Right lobe of liver (tissue), 6 donors: Measurements from ENCODE around the gene LRRK2. TPM values are rescaled to one million over a fixed set of nuclear protein-coding genes. Genes with fewer than 3 reads are reported as not detected.

ENCODE experiments used
- ATAC-seq, 4 donors: fragments of 200-7000 bp; cut with Tn5 transposase; one replicate each; pipeline ENCODE4 v1.9.1; 2020; ENCODE audit warnings: mild to moderate bottlenecking in 4 of 4, moderate library complexity in 4 of 4
- DNase-seq, 3 donors: peaks; one replicate each; pipeline ENCODE4 v3.0.0-alpha.2; 2020
- H3K27ac ChIP-seq, 3 donors: fragments of 200-600 bp; one replicate each; pipeline ENCODE4 v1.8.0; 2022
- H3K27me3 ChIP-seq, 2 donors: fragments of 200-600 bp; one replicate each; pipeline ENCODE4 v1.8.0; 2022
- H3K36me3 ChIP-seq, 4 donors: fragments of 200-600 bp; sonication (generic) in 1 of 4; one replicate each; pipeline versions ENCODE4 v1.5.1 to v1.8.0; 2017 to 2022; ENCODE audit warnings: control low read depth in 1 of 4
- H3K4me1 ChIP-seq, 4 donors: fragments of 200-600 bp; sonication (generic) in 1 of 4; one replicate each; pipeline versions ENCODE4 v1.5.1 to v1.8.0; 2017 to 2022; ENCODE audit warnings: control low read depth in 1 of 4
- H3K4me3 ChIP-seq, 3 donors: fragments of 200-600 bp; one replicate each; pipeline ENCODE4 v1.8.0; 2022
- H3K9me3 ChIP-seq, 4 donors: fragments of 200-600 bp; sonication (generic) in 1 of 4; one replicate each; pipeline versions ENCODE4 v1.5.1 to v1.8.0; 2017 to 2022; ENCODE audit warnings: control low read depth in 1 of 4
- POLR2A ChIP-seq: fragments of 450-650 bp; IDR thresholded peaks from one replicate; pipeline ENCODE4 v1.6.1; 2017; ENCODE audit warnings: antibody characterized with exemption, mild to moderate bottlenecking
- WGBS: methylation state at CpG from one replicate; pipeline ENCODE4 v1.1.6; 2018; ENCODE audit warnings: low coverage, low lambda C conversion rate; ENCODE audit not compliant: insufficient coverage; ENCODE audit errors: missing lambda C conversion rate; 5-methylcytosine and 5-hydroxymethylcytosine counted together
- intact Hi-C, 2 donors: fragments of 100-400 bp; cut with DNase I; formaldehyde crosslinking; loops; one replicate each; pipeline versions ENCODE4 v1.11.2 to v1.14.1; 2022
- total RNA-seq, 6 experiments: library from RNA; depleted of rRNA in 2 of 6; stranded (reverse); fragments of >200 nt in 2 of 6; fragmentation: NEBNext Ultra II Directional in 3 of 6; extraction: Animal tissue kit (Norgen Biotek cat#: 25700) in 3 of 6; gene quantifications; one replicate each; pipeline versions ENCODE4 v1.1.0 to v1.2.4, GENCODE V29; 2016 to 2023
- TF ChIP-seq, protein P1 (sequence below), 4 donors: fragments of 200-600 bp in 3 of 4; fragments of 450-650 bp in 1 of 4; IDR thresholded peaks; one replicate each; pipeline versions ENCODE4 v1.5.1 to v1.8.0; 2016 to 2022; ENCODE audit warnings: antibody characterized with exemption in 4 of 4, mild to moderate bottlenecking in 2 of 4
- donor health status: DM: no; HTN: yes; CAD: no.
- donor health status: DM: no; HTN: no; CAD: no.
- donor health status: DM: no; HTN: no; CAD: no.
- donor health status: DM: no; HTN: yes; CAD: no.
- donor health status: DM: no; HTN: yes; CAD: no.

Gene LRRK2
- total RNA-seq, 6 experiments from 2014 or later: 4.1 to 19.1 (median 6.1) TPM

DNA sequence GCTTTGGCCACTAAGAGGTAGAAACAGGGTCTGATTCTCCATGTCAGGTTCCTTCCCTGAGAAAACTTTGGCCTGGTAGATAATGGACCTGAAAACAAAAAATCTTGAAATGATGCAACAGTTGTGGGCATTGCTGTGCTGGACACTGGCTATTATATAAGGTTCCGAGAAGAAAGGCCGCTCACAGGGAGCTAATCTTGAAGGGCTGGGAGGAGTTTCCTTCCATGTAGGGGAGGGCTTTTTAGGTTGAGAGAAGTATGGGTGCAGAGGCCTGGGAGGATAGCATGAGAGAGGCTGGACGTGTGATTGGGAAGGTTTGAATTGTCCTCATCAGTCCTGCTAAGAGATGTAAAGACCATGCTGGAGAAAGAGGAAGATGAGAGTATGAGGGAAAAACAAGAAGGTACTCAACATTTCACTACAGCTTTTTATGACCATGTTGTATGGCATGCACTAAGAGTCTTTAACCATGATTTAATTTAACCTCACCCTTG is 11.6 kb downstream of the LRRK2 start:
- 91% methylated on average over 3 of the region's 3 CpGs for WGBS
- no peak for DNase-seq
- TF ChIP-seq, protein P1, sequence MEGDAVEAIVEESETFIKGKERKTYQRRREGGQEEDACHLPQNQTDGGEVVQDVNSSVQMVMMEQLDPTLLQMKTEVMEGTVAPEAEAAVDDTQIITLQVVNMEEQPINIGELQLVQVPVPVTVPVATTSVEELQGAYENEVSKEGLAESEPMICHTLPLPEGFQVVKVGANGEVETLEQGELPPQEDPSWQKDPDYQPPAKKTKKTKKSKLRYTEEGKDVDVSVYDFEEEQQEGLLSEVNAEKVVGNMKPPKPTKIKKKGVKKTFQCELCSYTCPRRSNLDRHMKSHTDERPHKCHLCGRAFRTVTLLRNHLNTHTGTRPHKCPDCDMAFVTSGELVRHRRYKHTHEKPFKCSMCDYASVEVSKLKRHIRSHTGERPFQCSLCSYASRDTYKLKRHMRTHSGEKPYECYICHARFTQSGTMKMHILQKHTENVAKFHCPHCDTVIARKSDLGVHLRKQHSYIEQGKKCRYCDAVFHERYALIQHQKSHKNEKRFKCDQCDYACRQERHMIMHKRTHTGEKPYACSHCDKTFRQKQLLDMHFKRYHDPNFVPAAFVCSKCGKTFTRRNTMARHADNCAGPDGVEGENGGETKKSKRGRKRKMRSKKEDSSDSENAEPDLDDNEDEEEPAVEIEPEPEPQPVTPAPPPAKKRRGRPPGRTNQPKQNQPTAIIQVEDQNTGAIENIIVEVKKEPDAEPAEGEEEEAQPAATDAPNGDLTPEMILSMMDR (IDR thresholded peaks at IDR 0.05): no peak
- TF ChIP-seq POLR2A: no peak
- no peak for ATAC-seq
- intact Hi-C loops: no loop called here
- H3K4me3 ChIP-seq: no peak overlapping the region
- H3K27me3 ChIP-seq: no peaks in the 10 kb centered on the region
- no peak overlapping the region for H3K27ac ChIP-seq
- H3K36me3 ChIP-seq: peaks cover 0 to 3% (median 0%) of the 10 kb centered on the region in 4 donors
- H3K9me3 ChIP-seq: no peaks in the 10 kb centered on the region
- peaks cover 0 to 6% (median 0%) of the 10 kb centered on the region in 4 donors for H3K4me1 ChIP-seq

DNA sequence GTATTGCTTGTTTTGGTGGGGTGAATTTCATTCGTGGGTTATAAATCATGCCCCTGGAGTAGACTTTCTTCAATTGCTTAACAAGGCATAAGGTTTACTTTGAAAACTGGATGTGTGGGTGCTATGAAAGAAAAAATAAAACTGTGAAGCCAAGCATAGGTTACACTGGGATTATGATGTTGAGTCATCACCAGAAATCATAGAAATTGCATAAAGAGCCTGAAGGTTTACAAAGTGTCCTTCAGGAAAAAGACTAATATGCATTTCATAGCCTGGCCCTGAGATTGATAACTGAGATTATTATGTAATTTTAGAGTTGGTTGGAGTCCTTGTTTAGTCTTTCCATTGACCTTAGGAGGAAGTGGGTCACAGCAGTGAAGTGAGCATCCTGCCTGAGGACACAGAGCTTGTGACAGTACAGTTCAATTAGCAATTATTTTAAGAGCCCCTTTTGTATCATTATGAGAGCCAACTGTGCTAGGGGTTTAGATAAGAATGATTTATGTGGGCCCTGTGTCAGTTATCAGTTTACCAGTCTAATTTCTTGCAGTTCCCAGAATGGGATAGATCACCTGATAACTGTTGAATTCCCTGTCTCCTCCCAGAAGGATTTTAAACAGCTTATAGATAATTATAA is 13.6 kb downstream of the LRRK2 start:
- Histone ChIP-seq H3K9me3 (no peaks in the 10 kb centered on the region), H3K36me3 (peaks cover 0 to 3% (median 0%) of the 10 kb centered on the region in 4 donors), H3K27ac (no peak overlapping the region), H3K27me3 (no peaks in the 10 kb centered on the region), H3K4me1 (peaks cover 0 to 9% (median 0%) of the 10 kb centered on the region in 4 donors), H3K4me3 (no peak overlapping the region)
- DNase-seq (no peak), ATAC-seq (no peak)
- 31% methylated on average over 1 of the region's 1 CpG for WGBS
- intact Hi-C loops: no loop called here
- TF ChIP-seq, protein P1 (IDR thresholded peaks at IDR 0.05): no peak
- TF ChIP-seq POLR2A: no peak

DNA sequence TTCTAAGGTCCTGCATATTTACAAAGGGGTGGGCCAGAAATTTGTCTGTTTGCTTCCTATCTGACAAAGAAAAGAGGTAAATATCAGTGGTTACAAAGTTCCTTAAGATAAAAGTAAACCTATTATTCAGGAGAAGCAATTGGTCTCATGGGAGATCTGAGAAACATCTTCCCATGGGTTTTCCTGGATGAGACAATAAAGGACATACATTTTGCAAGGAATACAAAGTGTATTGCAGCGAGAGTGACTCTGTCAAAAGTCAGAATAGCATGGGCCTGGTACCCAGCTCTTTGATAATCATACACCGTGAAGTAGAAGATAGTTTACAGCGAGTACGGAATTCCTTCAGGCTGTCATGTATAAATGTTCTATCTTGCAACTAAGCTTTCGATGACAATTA is 14.2 kb downstream of the LRRK2 start:
- Histone ChIP-seq H3K4me1 (peaks cover 0 to 13% (median 0%) of the 10 kb centered on the region in 4 donors), H3K4me3 (no peak overlapping the region), H3K36me3 (peaks cover 0 to 3% (median 0%) of the 10 kb centered on the region in 4 donors), H3K27ac (no peak overlapping the region), H3K27me3 (no peaks in the 10 kb centered on the region), H3K9me3 (no peaks in the 10 kb centered on the region)
- no peak for DNase-seq
- TF ChIP-seq POLR2A: no peak
- TF ChIP-seq, protein P1 (IDR thresholded peaks at IDR 0.05): no peak
- no peak for ATAC-seq
- intact Hi-C loops: no loop called here
- 95% methylated on average over 5 of the region's 5 CpGs for WGBS

DNA sequence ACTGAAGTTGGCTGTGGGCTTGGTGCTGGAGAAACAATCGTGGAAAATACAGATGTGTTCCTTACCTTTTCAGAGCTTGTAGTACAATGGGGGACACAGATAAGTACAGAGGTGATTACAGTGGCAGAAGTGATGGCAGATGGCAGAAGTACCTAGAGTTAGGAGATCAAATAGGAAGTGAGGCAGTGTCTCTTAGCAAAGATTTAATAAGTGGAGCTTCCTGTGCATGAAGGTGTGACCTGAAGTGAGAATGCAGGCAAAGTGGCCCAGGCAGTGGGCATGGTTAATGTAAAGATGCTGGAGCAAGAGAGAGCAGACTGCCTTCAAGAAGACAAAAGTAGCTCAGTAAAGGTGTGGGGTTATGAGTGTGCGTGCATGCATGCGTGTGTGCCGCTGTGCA is 16.0 kb downstream of the LRRK2 start:
- WGBS: 98% methylated on average over 4 of the region's 4 CpGs
- no peak overlapping the region for H3K4me3 ChIP-seq
- ATAC-seq: no peak
- intact Hi-C loops: no loop called here
- peaks cover 0 to 3% (median 0%) of the 10 kb centered on the region in 4 donors for H3K36me3 ChIP-seq
- H3K27me3 ChIP-seq: no peaks in the 10 kb centered on the region
- peaks cover 0 to 23% (median 3%) of the 10 kb centered on the region in 4 donors for H3K4me1 ChIP-seq
- TF ChIP-seq, protein P1 (IDR thresholded peaks at IDR 0.05): no peak
- no peak for TF ChIP-seq POLR2A
- H3K27ac ChIP-seq: no peak overlapping the region
- H3K9me3 ChIP-seq: no peaks in the 10 kb centered on the region
- DNase-seq: no peak
